ENCODE measurements around the gene MEGF9. TPM values are rescaled to one million over a fixed set of nuclear protein-coding genes. Genes with fewer than 3 reads are reported as not detected.

MEGF9 gene
- total RNA-seq, 2 donors from 2014 or later, result 5.0 to 10.7 TPM

GRCh38 chr9:120708526-120709224, 5.6 kb downstream of the MEGF9 start:
- Histone ChIP-seq H3K9me3 (ENCODE audit: control insufficient read depth, low read length) (no peaks in the 10 kb centered on the region), H3K27ac (ENCODE audit: low read depth, low read length) (no peak overlapping the region), H3K36me3 (ENCODE audit: control insufficient read depth, insufficient read depth, low read length) (peaks cover 3% of the 10 kb centered on the region), H3K9ac (ENCODE audit: extremely low read depth, low read length, poor library complexity, severe bottlenecking) (no peak overlapping the region), H3K4me3 (ENCODE audit: low read length) (no peak overlapping the region), H3K27me3 (ENCODE audit: control insufficient read depth, insufficient read depth, low read length, poor library complexity, severe bottlenecking) (peaks cover 17% of the 10 kb centered on the region), H3K4me1 (ENCODE audit: control insufficient read depth, insufficient read depth, low read length) (no peaks in the 10 kb centered on the region)
- no peak for TF ChIP-seq CTCF (conservative IDR thresholded peaks at IDR 0.05)
- peaks cover 23% of the 10 kb centered on the region for H3K27me3 Mint-ChIP-seq (ENCODE audit: insufficient read depth)
- 96% methylated on average over 3 to 6 of the region's 6 CpGs for WGBS, 2 experiments (ENCODE audit: insufficient coverage in 1 of 2, insufficient read length in 1 of 2)
- H3K9me3 Mint-ChIP-seq, result no peaks in the 10 kb centered on the region
- DNase-seq, result no peak
- H3K27ac Mint-ChIP-seq, result no peak overlapping the region
- H3K4me1 Mint-ChIP-seq, result peaks cover 16% of the 10 kb centered on the region
- no peak overlapping the region for H3K4me3 Mint-ChIP-seq
- H3K36me3 Mint-ChIP-seq (ENCODE audit: low read depth), result peaks cover 6% of the 10 kb centered on the region

- no peak overlapping the region for H3K27ac ChIP-seq (ENCODE audit: low read depth, low read length)
- H3K36me3 Mint-ChIP-seq (ENCODE audit: low read depth), result peaks cover 6% of the 10 kb centered on the region
- H3K4me1 Mint-ChIP-seq, result peaks cover 11% of the 10 kb centered on the region
- peaks cover 8% of the 10 kb centered on the region for H3K27me3 Mint-ChIP-seq (ENCODE audit: insufficient read depth)
- no peak for DNase-seq
- no peak for TF ChIP-seq CTCF (conservative IDR thresholded peaks at IDR 0.05)
- H3K27me3 ChIP-seq (ENCODE audit: control insufficient read depth, insufficient read depth, low read length, poor library complexity, severe bottlenecking), result peaks cover 2% of the 10 kb centered on the region
- no peak overlapping the region for H3K9ac ChIP-seq (ENCODE audit: extremely low read depth, low read length, poor library complexity, severe bottlenecking)
- 97% methylated on average over 2 of the region's 2 CpGs; no CpG with 5 or more reads in 1 of the 2 experiments for WGBS, 2 experiments (ENCODE audit: insufficient coverage in 1 of 2, insufficient read length in 1 of 2)
- H3K9me3 ChIP-seq (ENCODE audit: control insufficient read depth, low read length), result no peaks in the 10 kb centered on the region
- no peak overlapping the region for H3K27ac Mint-ChIP-seq
- H3K4me3 Mint-ChIP-seq, result no peak overlapping the region
- H3K36me3 ChIP-seq (ENCODE audit: control insufficient read depth, insufficient read depth, low read length), result peaks cover 3% of the 10 kb centered on the region
- no peak overlapping the region for H3K4me3 ChIP-seq (ENCODE audit: low read length)
- no peaks in the 10 kb centered on the region for H3K9me3 Mint-ChIP-seq
- H3K4me1 ChIP-seq (ENCODE audit: control insufficient read depth, insufficient read depth, low read length), result no peaks in the 10 kb centered on the region
These were observed 7.1 kb downstream of the MEGF9 start for GRCh38 chr9:120707170-120707569.

DNA sequence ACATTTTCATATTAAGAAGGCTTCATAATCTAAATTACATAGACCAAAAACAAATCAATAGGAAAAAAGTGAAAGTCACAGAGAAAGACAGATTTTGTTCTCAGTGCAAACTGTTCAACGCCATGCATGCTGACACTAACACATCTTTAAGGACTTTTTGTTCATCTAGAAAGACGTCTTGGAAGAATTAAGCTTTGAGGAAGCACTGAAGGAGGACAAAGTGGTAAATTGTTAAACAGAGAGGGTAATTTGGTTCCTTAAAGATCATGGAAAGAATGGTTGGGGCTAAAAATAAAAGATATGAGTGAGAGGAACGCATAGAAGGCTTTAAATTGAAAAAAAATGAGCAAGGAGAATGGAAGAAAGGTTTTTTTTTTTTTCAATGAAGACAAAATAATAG, 9.1 kb downstream of the MEGF9 start:
- Histone ChIP-seq H3K9me3 (ENCODE audit: control insufficient read depth, low read length) (no peaks in the 10 kb centered on the region), H3K4me3 (ENCODE audit: low read length) (no peak overlapping the region), H3K27ac (ENCODE audit: low read depth, low read length) (no peak overlapping the region), H3K4me1 (ENCODE audit: control insufficient read depth, insufficient read depth, low read length) (no peaks in the 10 kb centered on the region), H3K9ac (ENCODE audit: extremely low read depth, low read length, poor library complexity, severe bottlenecking) (no peak overlapping the region), H3K36me3 (ENCODE audit: control insufficient read depth, insufficient read depth, low read length) (peaks cover 3% of the 10 kb centered on the region), H3K27me3 (ENCODE audit: control insufficient read depth, insufficient read depth, low read length, poor library complexity, severe bottlenecking) (no peaks in the 10 kb centered on the region)
- Mint-ChIP-seq H3K36me3 (ENCODE audit: low read depth) (peaks cover 6% of the 10 kb centered on the region), H3K4me1 (peaks cover 2% of the 10 kb centered on the region), H3K9me3 (no peaks in the 10 kb centered on the region), H3K27me3 (ENCODE audit: insufficient read depth) (peaks cover 8% of the 10 kb centered on the region), H3K27ac (no peak overlapping the region), H3K4me3 (no peak overlapping the region)
- no peak for DNase-seq
- 46 to 54% methylated on average over 3 of the region's 3 CpGs for WGBS, 2 experiments (ENCODE audit: insufficient coverage in 1 of 2, insufficient read length in 1 of 2)
- no peak for TF ChIP-seq CTCF (conservative IDR thresholded peaks at IDR 0.05)
